Kasumi-1 (cell line): ENCODE measurements around the gene PTPN11.
"Not testable (repeated sequence)": the region's sequence is repeated elsewhere in the genome, so short reads cannot be mapped to it uniquely, and the experiment has no call there.

Experiments used
- DNase-seq, 2 experiments: peaks; one replicate each; lab custom pipeline; 2025; lab: John Stamatoyannopoulos, UW

Gene PTPN11

GRCh38 chr12:112448165-112448564 is 29.4 kb downstream of the PTPN11 start:
- DNase-seq, result not testable (repeated sequence)

- peak in 1 of 2 experiments; percentile 23 for DNase-seq
These were observed 32.0 kb downstream of the PTPN11 start for GRCh38 chr12:112450725-112451124.

- DNase-seq, result no peak
These were observed 37.3 kb downstream of the PTPN11 start for GRCh38 chr12:112456029-112456428.

- not testable (repeated sequence) for DNase-seq
These were observed 38.4 kb downstream of the PTPN11 start for GRCh38 chr12:112457142-112457541.

GRCh38 chr12:112458330-112458729 is 39.6 kb downstream of the PTPN11 start:
- DNase-seq, result no peak

GRCh38 chr12:112458751-112459150 is 40.0 kb downstream of the PTPN11 start:
- DNase-seq, result no peak

GRCh38 chr12:112463478-112463877 is 44.7 kb downstream of the PTPN11 start:
- DNase-seq, result peak in 1 of 2 experiments; percentile 5

GRCh38 chr12:112464605-112465004 is 45.9 kb downstream of the PTPN11 start:
- no peak for DNase-seq

- no peak for DNase-seq
These were observed 47.3 kb downstream of the PTPN11 start for GRCh38 chr12:112466011-112466422.

- no peak for DNase-seq
These were observed 48.1 kb downstream of the PTPN11 start for GRCh38 chr12:112466835-112467234.

GRCh38 chr12:112468046-112468445 is 49.3 kb downstream of the PTPN11 start:
- no peak for DNase-seq

GRCh38 chr12:112473056-112473455 is 54.3 kb downstream of the PTPN11 start:
- peak; percentile 30 to 67 for DNase-seq

- DNase-seq, result no peak
These were observed 60.7 kb downstream of the PTPN11 start for GRCh38 chr12:112479413-112479812.

- no peak for DNase-seq
These were observed 62.2 kb downstream of the PTPN11 start for GRCh38 chr12:112480931-112481330.

GRCh38 chr12:112482733-112483132 is 64.0 kb downstream of the PTPN11 start:
- no peak for DNase-seq

GRCh38 chr12:112486361-112486760 is 67.6 kb downstream of the PTPN11 start:
- no peak for DNase-seq

GRCh38 chr12:112488257-112488876 is 69.6 kb downstream of the PTPN11 start:
- no peak for DNase-seq

- no peak for DNase-seq
These were observed 70.7 kb downstream of the PTPN11 start for GRCh38 chr12:112489456-112489855.

- no peak for DNase-seq
These were observed 77.7 kb downstream of the PTPN11 start for GRCh38 chr12:112496496-112496895.

- no peak for DNase-seq
These were observed 79.8 kb downstream of the PTPN11 start for GRCh38 chr12:112498580-112498979.

GRCh38 chr12:112503512-112503911 is 84.8 kb downstream of the PTPN11 start:
- DNase-seq, result no peak

GRCh38 chr12:112506513-112507166 is 87.9 kb downstream of the PTPN11 start:
- DNase-seq, result no peak

GRCh38 chr12:112513471-112513870 is 94.7 kb downstream of the PTPN11 start:
- DNase-seq, result no peak

- no peak for DNase-seq
These were observed 95.7 kb downstream of the PTPN11 start for GRCh38 chr12:112514456-112514855.
